PFSK-1 (cell line): Measurements from ENCODE around the gene KHDC4.

Source experiments
- FOXP2 ChIP-seq: optimal IDR thresholded peaks from 2 replicates; pipeline ENCODE3; 2011; ENCODE audit warnings: borderline replicate concordance, control low read depth, inconsistent platforms; ENCODE audit not compliant: insufficient read depth; ENCODE audit errors: extremely low read length, extremely low read depth
- POLR2AphosphoS5 ChIP-seq: IDR thresholded peaks from 2 replicates; pipeline ENCODE4 v1.6.1; 2012; ENCODE audit warnings: low read depth, mild to moderate bottlenecking, control low read depth, low read length, moderate library complexity
- SIN3A ChIP-seq: IDR thresholded peaks from 2 replicates; pipeline ENCODE4 v1.6.1; 2012; ENCODE audit warnings: mild to moderate bottlenecking, low read length, moderate library complexity, borderline replicate concordance; ENCODE audit not compliant: insufficient read depth
- TAF1 ChIP-seq: IDR thresholded peaks from 2 replicates; pipeline ENCODE4 v1.6.1; 2012; ENCODE audit warnings: low read length, control low read depth, borderline replicate concordance; ENCODE audit not compliant: insufficient read depth
- TF ChIP-seq, protein P1 (sequence below), 2 experiments: IDR thresholded peaks; 2 replicates each; pipeline versions ENCODE4 v1.6.1 to v1.8.0; 2011 to 2012; ENCODE audit warnings: low read depth in 2 of 2, low read length in 2 of 2, control low read depth in 1 of 2, inconsistent platforms in 1 of 2, mild to moderate bottlenecking in 1 of 2, moderate library complexity in 1 of 2; ENCODE audit not compliant: insufficient read depth in 1 of 2

The KHDC4 gene

GRCh38 chr1:155970531-155971167 is 36.4 kb upstream of the KHDC4 start:
- TF ChIP-seq FOXP2 (no peak), TAF1 (no peak), SIN3A (no peak), POLR2AphosphoS5 (no peak)
- TF ChIP-seq, protein P1, sequence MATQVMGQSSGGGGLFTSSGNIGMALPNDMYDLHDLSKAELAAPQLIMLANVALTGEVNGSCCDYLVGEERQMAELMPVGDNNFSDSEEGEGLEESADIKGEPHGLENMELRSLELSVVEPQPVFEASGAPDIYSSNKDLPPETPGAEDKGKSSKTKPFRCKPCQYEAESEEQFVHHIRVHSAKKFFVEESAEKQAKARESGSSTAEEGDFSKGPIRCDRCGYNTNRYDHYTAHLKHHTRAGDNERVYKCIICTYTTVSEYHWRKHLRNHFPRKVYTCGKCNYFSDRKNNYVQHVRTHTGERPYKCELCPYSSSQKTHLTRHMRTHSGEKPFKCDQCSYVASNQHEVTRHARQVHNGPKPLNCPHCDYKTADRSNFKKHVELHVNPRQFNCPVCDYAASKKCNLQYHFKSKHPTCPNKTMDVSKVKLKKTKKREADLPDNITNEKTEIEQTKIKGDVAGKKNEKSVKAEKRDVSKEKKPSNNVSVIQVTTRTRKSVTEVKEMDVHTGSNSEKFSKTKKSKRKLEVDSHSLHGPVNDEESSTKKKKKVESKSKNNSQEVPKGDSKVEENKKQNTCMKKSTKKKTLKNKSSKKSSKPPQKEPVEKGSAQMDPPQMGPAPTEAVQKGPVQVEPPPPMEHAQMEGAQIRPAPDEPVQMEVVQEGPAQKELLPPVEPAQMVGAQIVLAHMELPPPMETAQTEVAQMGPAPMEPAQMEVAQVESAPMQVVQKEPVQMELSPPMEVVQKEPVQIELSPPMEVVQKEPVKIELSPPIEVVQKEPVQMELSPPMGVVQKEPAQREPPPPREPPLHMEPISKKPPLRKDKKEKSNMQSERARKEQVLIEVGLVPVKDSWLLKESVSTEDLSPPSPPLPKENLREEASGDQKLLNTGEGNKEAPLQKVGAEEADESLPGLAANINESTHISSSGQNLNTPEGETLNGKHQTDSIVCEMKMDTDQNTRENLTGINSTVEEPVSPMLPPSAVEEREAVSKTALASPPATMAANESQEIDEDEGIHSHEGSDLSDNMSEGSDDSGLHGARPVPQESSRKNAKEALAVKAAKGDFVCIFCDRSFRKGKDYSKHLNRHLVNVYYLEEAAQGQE (IDR thresholded peaks at IDR 0.05; ENCODE audit: insufficient read depth in 1 of 2, low read depth in 2 of 2, low read length in 2 of 2): no peak

GRCh38 chr1:155969377-155969791 is 35.2 kb upstream of the KHDC4 start:
- TF ChIP-seq TAF1 (no peak), SIN3A (no peak), FOXP2 (no peak)
- TF ChIP-seq, protein P1 (IDR thresholded peaks at IDR 0.05; ENCODE audit: insufficient read depth in 1 of 2, low read depth in 2 of 2, low read length in 2 of 2): no peak

DNA sequence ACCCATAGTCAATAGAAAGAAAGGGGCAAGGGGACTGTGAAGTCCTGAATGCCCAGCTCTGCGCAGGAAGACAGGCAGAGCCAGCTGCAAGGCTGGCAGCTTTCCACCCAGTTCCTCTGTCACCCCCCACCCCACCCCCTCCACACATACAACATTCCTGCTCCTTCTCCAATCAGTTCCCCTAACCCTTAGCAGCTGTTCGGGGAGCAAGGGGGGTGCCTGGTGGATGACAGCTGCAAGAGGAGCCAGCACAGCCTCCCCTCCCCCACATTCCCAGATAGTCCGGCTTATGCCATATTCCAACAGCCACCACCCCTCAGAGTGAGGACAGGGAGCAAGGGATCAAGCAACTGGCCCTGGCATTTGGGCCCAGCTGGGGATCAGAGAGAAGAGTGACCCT is 34.5 kb upstream of the KHDC4 start:
- no peak for TF ChIP-seq POLR2AphosphoS5
- TF ChIP-seq TAF1: no peak
- TF ChIP-seq SIN3A: no peak
- TF ChIP-seq, protein P1 (IDR thresholded peaks at IDR 0.05; ENCODE audit: insufficient read depth in 1 of 2, low read depth in 2 of 2, low read length in 2 of 2): no peak
- TF ChIP-seq FOXP2: no peak

GRCh38 chr1:155968051-155968400 is 33.8 kb upstream of the KHDC4 start:
- TF ChIP-seq POLR2AphosphoS5 (no peak), SIN3A (no peak)

- TF ChIP-seq SIN3A: no peak
- TF ChIP-seq, protein P1 (IDR thresholded peaks at IDR 0.05; ENCODE audit: insufficient read depth in 1 of 2, low read depth in 2 of 2, low read length in 2 of 2): no peak
- TF ChIP-seq POLR2AphosphoS5: no peak
- TF ChIP-seq TAF1: no peak
- no peak for TF ChIP-seq FOXP2
Measured at GRCh38 chr1:155967341-155968050, 33.3 kb upstream of the KHDC4 start.
